NOMO-1 treated with DMSO at 0.1 percent for 48 hours (cell line): ENCODE results near the gene GSTA4.
A peak's percentile ranks its signal among the peaks of the same experiment; 100 is the strongest.
"Not testable (repeated sequence)": the region's sequence is repeated elsewhere in the genome, so short reads cannot be mapped to it uniquely, and the experiment has no call there.

Experiments
- DNase-seq: peaks from one replicate; lab custom pipeline; 2025; ENCODE audit not compliant: unreplicated experiment; lab: John Stamatoyannopoulos, UW

Gene GSTA4

GRCh38 chr6:53014744-53015143 is 19.7 kb upstream of the GSTA4 start:
- DNase-seq = no peak

- no peak for DNase-seq
Measured at GRCh38 chr6:53014063-53014462, 19.0 kb upstream of the GSTA4 start.

- DNase-seq = no peak
Measured at GRCh38 chr6:53011979-53012378, 16.9 kb upstream of the GSTA4 start.

GRCh38 chr6:53010504-53010903 is 15.4 kb upstream of the GSTA4 start:
- no peak for DNase-seq

GRCh38 chr6:53009511-53009910 is 14.4 kb upstream of the GSTA4 start:
- no peak for DNase-seq

GRCh38 chr6:53009056-53009455 is 14.0 kb upstream of the GSTA4 start:
- DNase-seq = no peak

GRCh38 chr6:53008192-53008687 is 13.2 kb upstream of the GSTA4 start:
- DNase-seq = not testable (repeated sequence)

GRCh38 chr6:53005663-53006250 is 10.7 kb upstream of the GSTA4 start:
- no peak for DNase-seq

GRCh38 chr6:52999456-52999855 is 4.4 kb upstream of the GSTA4 start:
- DNase-seq = no peak

- DNase-seq = no peak
Measured at GRCh38 chr6:52998603-52999002, 3.5 kb upstream of the GSTA4 start.

GRCh38 chr6:52995913-52996645 is 995 bp upstream of the GSTA4 start:
- DNase-seq = no peak

- DNase-seq = no peak
Measured at GRCh38 chr6:52994839-52995088, 320 bp downstream of the GSTA4 start.

- no peak for DNase-seq
Measured at GRCh38 chr6:52994031-52994838, 849 bp downstream of the GSTA4 start.

- peak; percentile 27 for DNase-seq
Measured at GRCh38 chr6:52992980-52993920, 1.8 kb downstream of the GSTA4 start.

- no peak for DNase-seq
Measured at GRCh38 chr6:52990342-52990741, 4.7 kb downstream of the GSTA4 start.

- DNase-seq = no peak
Measured at GRCh38 chr6:52985228-52985627, 9.9 kb downstream of the GSTA4 start.

- DNase-seq = peak; percentile 79
Measured at GRCh38 chr6:52984247-52984646, 10.8 kb downstream of the GSTA4 start.

GRCh38 chr6:52983159-52983848 is 11.8 kb downstream of the GSTA4 start:
- DNase-seq = no peak

- DNase-seq = no peak
Measured at GRCh38 chr6:52982680-52983079, 12.4 kb downstream of the GSTA4 start.

- DNase-seq = no peak
Measured at GRCh38 chr6:52981222-52981900, 13.7 kb downstream of the GSTA4 start.
